Right lobe of liver (tissue), 6 donors: ENCODE results near the gene ERC2. TPM values are rescaled to one million over a fixed set of nuclear protein-coding genes. Genes with fewer than 3 reads are reported as not detected.

Experiments used
- ATAC-seq, 4 donors: fragments of 200-7000 bp; cut with Tn5 transposase; one replicate each; pipeline ENCODE4 v1.9.1; 2020; ENCODE audit warnings: mild to moderate bottlenecking in 4 of 4, moderate library complexity in 4 of 4
- DNase-seq, 3 donors: peaks; one replicate each; pipeline ENCODE4 v3.0.0-alpha.2; 2020
- H3K27ac ChIP-seq, 3 donors: fragments of 200-600 bp; one replicate each; pipeline ENCODE4 v1.8.0; 2022
- H3K27me3 ChIP-seq, 2 donors: fragments of 200-600 bp; one replicate each; pipeline ENCODE4 v1.8.0; 2022
- H3K36me3 ChIP-seq, 4 donors: fragments of 200-600 bp; sonication (generic) in 1 of 4; one replicate each; pipeline versions ENCODE4 v1.5.1 to v1.8.0; 2017 to 2022; ENCODE audit warnings: control low read depth in 1 of 4
- H3K4me1 ChIP-seq, 4 donors: fragments of 200-600 bp; sonication (generic) in 1 of 4; one replicate each; pipeline versions ENCODE4 v1.5.1 to v1.8.0; 2017 to 2022; ENCODE audit warnings: control low read depth in 1 of 4
- H3K4me3 ChIP-seq, 3 donors: fragments of 200-600 bp; one replicate each; pipeline ENCODE4 v1.8.0; 2022
- H3K9me3 ChIP-seq, 4 donors: fragments of 200-600 bp; sonication (generic) in 1 of 4; one replicate each; pipeline versions ENCODE4 v1.5.1 to v1.8.0; 2017 to 2022; ENCODE audit warnings: control low read depth in 1 of 4
- CTCF ChIP-seq, 4 donors: fragments of 200-600 bp in 3 of 4; fragments of 450-650 bp in 1 of 4; IDR thresholded peaks; one replicate each; pipeline versions ENCODE4 v1.5.1 to v1.8.0; 2016 to 2022; ENCODE audit warnings: antibody characterized with exemption in 4 of 4, mild to moderate bottlenecking in 2 of 4
- POLR2A ChIP-seq: fragments of 450-650 bp; IDR thresholded peaks from one replicate; pipeline ENCODE4 v1.6.1; 2017; ENCODE audit warnings: antibody characterized with exemption, mild to moderate bottlenecking
- WGBS: methylation state at CpG from one replicate; pipeline ENCODE4 v1.1.6; 2018; ENCODE audit warnings: low coverage, low lambda C conversion rate; ENCODE audit not compliant: insufficient coverage; ENCODE audit errors: missing lambda C conversion rate; 5-methylcytosine and 5-hydroxymethylcytosine counted together
- intact Hi-C, 2 donors: fragments of 100-400 bp; cut with DNase I; formaldehyde crosslinking; loops; one replicate each; pipeline versions ENCODE4 v1.11.2 to v1.14.1; 2022
- total RNA-seq, 6 experiments: library from RNA; depleted of rRNA in 2 of 6; stranded (reverse); fragments of >200 nt in 2 of 6; fragmentation: NEBNext Ultra II Directional in 3 of 6; extraction: Animal tissue kit (Norgen Biotek cat#: 25700) in 3 of 6; gene quantifications; one replicate each; pipeline versions ENCODE4 v1.1.0 to v1.2.4, GENCODE V29; 2016 to 2023
- donor health status: DM: no; HTN: yes; CAD: no.
- donor health status: DM: no; HTN: no; CAD: no.
- donor health status: DM: no; HTN: no; CAD: no.
- donor health status: DM: no; HTN: yes; CAD: no.
- donor health status: DM: no; HTN: yes; CAD: no.

Gene ERC2
- total RNA-seq, 6 experiments from 2014 or later: not detected

- DNase-seq (no peak), ATAC-seq (no peak)
- Histone ChIP-seq H3K9me3 (no peaks in the 10 kb centered on the region), H3K27me3 (no peaks in the 10 kb centered on the region), H3K4me1 (no peaks in the 10 kb centered on the region), H3K27ac (no peak overlapping the region), H3K4me3 (no peak overlapping the region), H3K36me3 (no peaks in the 10 kb centered on the region)
- WGBS: 71% methylated on average over 4 of the region's 10 CpGs
- intact Hi-C loops: no loop called here
- no peak for TF ChIP-seq POLR2A
These were observed 820.6 kb downstream of the ERC2 start for GRCh38 chr3:55647670-55648069.

GRCh38 chr3:55647063-55647462 lies 821.2 kb downstream of the ERC2 start:
- TF ChIP-seq POLR2A: no peak
- no peak for TF ChIP-seq CTCF (IDR thresholded peaks at IDR 0.05)
- H3K4me3 ChIP-seq: no peak overlapping the region
- no peak overlapping the region for H3K27ac ChIP-seq
- H3K27me3 ChIP-seq: no peaks in the 10 kb centered on the region
- no peaks in the 10 kb centered on the region for H3K4me1 ChIP-seq
- H3K36me3 ChIP-seq: no peaks in the 10 kb centered on the region
- WGBS: 55% methylated on average over 10 of the region's 10 CpGs
- no peak for ATAC-seq
- intact Hi-C loops: no loop called here
- no peaks in the 10 kb centered on the region for H3K9me3 ChIP-seq
- no peak for DNase-seq

GRCh38 chr3:55646121-55646520 lies 822.1 kb downstream of the ERC2 start:
- Histone ChIP-seq H3K27ac (no peak overlapping the region), H3K36me3 (no peaks in the 10 kb centered on the region), H3K27me3 (no peaks in the 10 kb centered on the region), H3K4me1 (no peaks in the 10 kb centered on the region), H3K4me3 (no peak overlapping the region), H3K9me3 (no peaks in the 10 kb centered on the region)
- TF ChIP-seq CTCF (IDR thresholded peaks at IDR 0.05) (no peak), POLR2A (no peak)
- DNase-seq: no peak
- intact Hi-C loops: no loop called here
- WGBS: 71% methylated on average over 3 of the region's 3 CpGs
- ATAC-seq: no peak

GRCh38 chr3:55645422-55645821 lies 822.8 kb downstream of the ERC2 start:
- intact Hi-C loops: no loop called here
- ATAC-seq (no peak), DNase-seq (no peak)
- no peak overlapping the region for H3K27ac ChIP-seq
- no peak overlapping the region for H3K4me3 ChIP-seq
- no peaks in the 10 kb centered on the region for H3K9me3 ChIP-seq
- no peaks in the 10 kb centered on the region for H3K4me1 ChIP-seq
- H3K27me3 ChIP-seq: no peaks in the 10 kb centered on the region
- 27% methylated on average over 4 of the region's 4 CpGs for WGBS
- no peaks in the 10 kb centered on the region for H3K36me3 ChIP-seq
- no peak for TF ChIP-seq POLR2A
- no peak for TF ChIP-seq CTCF (IDR thresholded peaks at IDR 0.05)

- H3K4me1 ChIP-seq: no peaks in the 10 kb centered on the region
- intact Hi-C loops: no loop called here
- H3K27ac ChIP-seq: no peak overlapping the region
- ATAC-seq (no peak), DNase-seq (no peak)
- no peaks in the 10 kb centered on the region for H3K36me3 ChIP-seq
- H3K4me3 ChIP-seq: no peak overlapping the region
- H3K27me3 ChIP-seq: no peaks in the 10 kb centered on the region
- H3K9me3 ChIP-seq: no peaks in the 10 kb centered on the region
- 81% methylated on average over 2 of the region's 2 CpGs for WGBS
- no peak for TF ChIP-seq CTCF (IDR thresholded peaks at IDR 0.05)
- no peak for TF ChIP-seq POLR2A
These were observed 825.0 kb downstream of the ERC2 start for GRCh38 chr3:55643283-55643682.
